CD4-positive, alpha-beta T cell treated with Interleukin-21 for 1 hour (primary cell): ENCODE results near the gene FAAP20.

Source experiments
- DNase-seq: peaks from one replicate; pipeline ENCODE4 v3.0.0-alpha.2; 2020

FAAP20 gene

GRCh38 chr1:2176615-2177014, 18.0 kb downstream of the FAAP20 start:
- DNase-seq = no peak

- DNase-seq = no peak
Measured at GRCh38 chr1:2175681-2176454, 18.7 kb downstream of the FAAP20 start.

GRCh38 chr1:2175055-2175414, 19.5 kb downstream of the FAAP20 start:
- DNase-seq = no peak

- peak; percentile 42 for DNase-seq
Measured at GRCh38 chr1:2174348-2175054, 20.1 kb downstream of the FAAP20 start.

- no peak for DNase-seq
Measured at GRCh38 chr1:2173546-2174347, 20.8 kb downstream of the FAAP20 start.

- DNase-seq = no peak
Measured at GRCh38 chr1:2172551-2173146, 21.9 kb downstream of the FAAP20 start.

- DNase-seq = no peak
Measured at GRCh38 chr1:2172012-2172411, 22.6 kb downstream of the FAAP20 start.

GRCh38 chr1:2170211-2170610, 24.4 kb downstream of the FAAP20 start:
- DNase-seq = no peak

GRCh38 chr1:2169200-2169836, 25.3 kb downstream of the FAAP20 start:
- no peak for DNase-seq

- DNase-seq = no peak
Measured at GRCh38 chr1:2168535-2168934, 26.0 kb downstream of the FAAP20 start.

- no peak for DNase-seq
Measured at GRCh38 chr1:2168090-2168489, 26.5 kb downstream of the FAAP20 start.

GRCh38 chr1:2166695-2167094, 27.9 kb downstream of the FAAP20 start:
- no peak for DNase-seq

GRCh38 chr1:2166254-2166653, 28.3 kb downstream of the FAAP20 start:
- DNase-seq = no peak

GRCh38 chr1:2165646-2166045, 28.9 kb downstream of the FAAP20 start:
- DNase-seq = no peak

GRCh38 chr1:2163205-2163604, 31.4 kb downstream of the FAAP20 start:
- DNase-seq = no peak

- no peak for DNase-seq
Measured at GRCh38 chr1:2160451-2161300, 33.9 kb downstream of the FAAP20 start.

- no peak for DNase-seq
Measured at GRCh38 chr1:2159124-2159523, 35.4 kb downstream of the FAAP20 start.

- no peak for DNase-seq
Measured at GRCh38 chr1:2158272-2158671, 36.3 kb downstream of the FAAP20 start.

GRCh38 chr1:2157856-2158255, 36.7 kb downstream of the FAAP20 start:
- no peak for DNase-seq

- DNase-seq = no peak
Measured at GRCh38 chr1:2156866-2157265, 37.7 kb downstream of the FAAP20 start.

GRCh38 chr1:2155788-2156187, 38.8 kb downstream of the FAAP20 start:
- DNase-seq = no peak

GRCh38 chr1:2155147-2155598, 39.4 kb downstream of the FAAP20 start:
- DNase-seq = no peak
